ENCODE data around the gene SNAP23.

DNA sequence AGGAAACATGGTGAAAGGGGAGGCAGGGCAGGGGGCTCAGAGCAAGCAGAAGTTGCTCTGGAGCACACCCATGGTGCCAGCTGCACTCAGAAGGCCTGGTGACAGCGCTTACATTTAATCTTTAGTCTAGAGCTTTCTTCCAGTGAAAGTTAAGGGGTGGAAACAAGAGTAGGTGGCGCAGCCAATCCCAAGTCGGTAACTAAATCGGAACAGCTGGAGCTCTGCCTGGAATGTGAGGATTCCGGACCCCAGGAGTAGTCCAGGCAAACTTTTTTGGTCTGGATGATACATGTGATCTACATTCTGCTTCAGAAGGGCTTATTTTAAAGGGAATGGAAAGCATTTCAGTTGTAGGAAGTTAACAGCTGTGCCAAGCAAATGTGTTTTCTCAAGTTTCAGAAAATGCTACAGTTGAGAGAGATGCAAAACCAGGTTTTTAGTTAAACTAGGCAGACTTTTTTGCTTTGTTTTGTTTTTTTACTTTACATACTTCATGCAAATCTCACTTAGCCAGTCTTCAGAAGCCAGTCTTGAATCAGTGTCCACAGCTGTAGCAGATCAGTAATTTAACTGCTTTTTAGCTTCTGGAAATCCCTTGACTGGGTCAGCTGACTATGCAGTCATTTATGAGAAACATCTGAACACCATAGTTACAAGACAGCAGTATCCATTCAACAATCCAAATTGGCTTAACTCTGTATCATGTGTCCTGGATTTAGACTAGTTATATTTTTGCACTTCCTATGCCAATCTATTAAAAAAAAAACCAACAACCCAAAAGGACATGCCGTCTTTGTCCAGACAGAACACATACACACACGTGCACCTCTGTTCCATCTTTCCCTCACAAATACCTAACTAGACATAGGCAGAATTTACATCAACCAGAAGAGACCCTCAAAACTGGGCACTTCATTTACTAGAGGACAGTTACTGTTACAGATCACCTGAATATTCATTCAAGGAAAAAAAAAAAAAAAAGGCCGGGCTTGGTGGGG, 37.7 kb upstream of the SNAP23 start:
- TF ChIP-seq POLR2A (IDR thresholded peaks at IDR 0.05) (no peak), CTCF (IDR thresholded peaks at IDR 0.05) (no peak)
